IMR-90 (cell line): Measurements from ENCODE around the gene SCARF2.

Experiments used
- CEBPB ChIP-seq: IDR thresholded peaks from 2 replicates; pipeline ENCODE4 v1.6.1; 2012; ENCODE audit warnings: low read depth, low read length, improper control_type of control experiment
- CTCF ChIP-seq: conservative IDR thresholded peaks from 2 replicates; pipeline ENCODE4 v1.5.1; 2012; ENCODE audit warnings: mild to moderate bottlenecking, low read depth, low read length, improper control_type of control experiment
- ELK1 ChIP-seq: fragments of 150-350 bp; IDR thresholded peaks from 2 replicates; pipeline ENCODE4 v1.6.1; 2016; ENCODE audit warnings: low read depth, mild to moderate bottlenecking, low read length, moderate library complexity, borderline replicate concordance
- FOS ChIP-seq: fragments of 150-350 bp; IDR thresholded peaks from 2 replicates; pipeline ENCODE4 v1.6.1; 2016; ENCODE audit warnings: low read depth, low read length
- MAFK ChIP-seq: IDR thresholded peaks from 2 replicates; pipeline ENCODE4 v1.6.1; 2012; ENCODE audit warnings: low read depth, low read length, improper control_type of control experiment
- MXI1 ChIP-seq: IDR thresholded peaks from 2 replicates; pipeline ENCODE4 v1.6.1; 2012; ENCODE audit warnings: low read depth, mild to moderate bottlenecking, low read length, moderate library complexity, borderline replicate concordance
- NFE2L2 ChIP-seq: fragments of 150-350 bp; IDR thresholded peaks from 2 replicates; pipeline ENCODE4 v1.6.1; 2016; ENCODE audit warnings: low read depth, mild to moderate bottlenecking, low read length
- POLR2A ChIP-seq: IDR thresholded peaks from 2 replicates; pipeline ENCODE4 v1.6.1; 2012; ENCODE audit warnings: mild to moderate bottlenecking, low read depth, low read length
- RAD21 ChIP-seq: IDR thresholded peaks from 2 replicates; pipeline ENCODE4 v1.6.1; 2012; ENCODE audit warnings: low read length, improper control_type of control experiment
- RCOR1 ChIP-seq: IDR thresholded peaks from 2 replicates; pipeline ENCODE4 v1.6.1; 2012; ENCODE audit warnings: mild to moderate bottlenecking, low read length, improper control_type of control experiment; ENCODE audit not compliant: insufficient replicate concordance
- RFX5 ChIP-seq: IDR thresholded peaks from 2 replicates; pipeline ENCODE4 v1.8.0; 2012; ENCODE audit warnings: low read depth, mild to moderate bottlenecking, low read length, moderate library complexity
- SMC3 ChIP-seq: fragments of 150-350 bp; IDR thresholded peaks from 2 replicates; pipeline ENCODE4 v1.6.1; 2016; ENCODE audit warnings: low read depth, mild to moderate bottlenecking, antibody characterized with exemption, low read length, moderate library complexity
- USF2 ChIP-seq: fragments of 150-350 bp; IDR thresholded peaks from 2 replicates; pipeline ENCODE4 v1.6.1; 2017; ENCODE audit warnings: mild to moderate bottlenecking, antibody characterized with exemption, low read length, low read depth

GRCh38 chr22:20430720-20431510, 6.7 kb downstream of the SCARF2 start:
- TF ChIP-seq CEBPB (no peak), POLR2A (no peak), CTCF (no peak), RCOR1 (no peak), RAD21 (no peak), ELK1 (no peak), NFE2L2 (no peak), MXI1 (no peak), SMC3 (no peak), MAFK (no peak), FOS (no peak), USF2 (no peak), RFX5 (no peak)
